ENCODE measurements around the gene DPF1. TPM values are rescaled to one million over a fixed set of nuclear protein-coding genes. Genes with fewer than 3 reads are reported as not detected.
"Not testable (repeated sequence)": the region's sequence is repeated elsewhere in the genome, so short reads cannot be mapped to it uniquely, and the experiment has no call there.

DPF1 gene
- total RNA-seq, 2 donors from 2014 or later, result not detected

- TF ChIP-seq POLR2A (IDR thresholded peaks at IDR 0.05) (no peak), CTCF (IDR thresholded peaks at IDR 0.05) (no peak)
- Histone ChIP-seq H3K4me1 (peaks cover 19% of the 10 kb centered on the region), H3K4me3 (no peak overlapping the region), H3K27me3 (peaks cover 4 to 30% of the 10 kb centered on the region in 2 donors), H3K36me3 (replicated peaks in 1 of 2; ENCODE audit: insufficient read depth in 1 of 2, low read depth in 2 of 2) (no peaks in the 10 kb centered on the region), H3K9me3 (no peaks in the 10 kb centered on the region), H3K27ac (no peak overlapping the region)
- no peak for ATAC-seq
- DNase-seq, result peak in 1 of 4 donors; percentile 15
- intact Hi-C loops (cut with DNase I), result no loop called here
- WGBS, 2 donors, result 1 to 2% methylated on average over 41 to 78 of the region's 80 CpGs
Measured at GRCh38 chr19:38228491-38229439, 4.7 kb upstream of the DPF1 start.

DNA sequence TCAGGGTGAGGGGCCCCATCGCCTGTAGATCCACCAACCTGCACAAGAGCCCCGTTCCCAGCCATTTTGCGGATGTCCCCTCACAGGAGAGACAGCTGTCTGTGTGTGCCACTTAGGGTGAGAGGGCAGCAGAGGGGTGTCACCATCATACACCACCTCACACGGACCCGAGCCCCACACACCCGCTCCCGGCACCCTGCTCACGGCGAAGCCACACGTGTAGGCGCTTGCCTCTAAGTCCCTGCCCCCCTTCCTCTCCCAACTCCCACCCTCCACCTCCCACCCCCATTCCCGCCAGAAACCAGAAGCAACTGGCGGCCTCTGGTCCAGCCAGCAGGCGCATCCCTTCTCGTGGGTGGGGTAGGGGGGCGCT, 4.0 kb upstream of the DPF1 start:
- intact Hi-C loops (cut with DNase I), result no loop called here
- Histone ChIP-seq H3K9me3 (no peaks in the 10 kb centered on the region), H3K4me3 (no peak overlapping the region), H3K4me1 (peaks cover 21% of the 10 kb centered on the region), H3K27ac (no peak overlapping the region), H3K36me3 (replicated peaks in 1 of 2; ENCODE audit: insufficient read depth in 1 of 2, low read depth in 2 of 2) (no peaks in the 10 kb centered on the region), H3K27me3 (peaks cover 4 to 37% of the 10 kb centered on the region in 2 donors)
- no peak for DNase-seq
- 13 to 23% methylated on average over 4 to 16 of the region's 16 CpGs for WGBS, 2 donors
- no peak for ATAC-seq
- no peak for TF ChIP-seq CTCF (IDR thresholded peaks at IDR 0.05)
- no peak for TF ChIP-seq POLR2A (IDR thresholded peaks at IDR 0.05)

GRCh38 chr19:38227287-38228004, 3.4 kb upstream of the DPF1 start:
- DNase-seq (no peak), ATAC-seq (no peak)
- H3K9me3 ChIP-seq, result no peaks in the 10 kb centered on the region
- peaks cover 21% of the 10 kb centered on the region for H3K4me1 ChIP-seq
- H3K4me3 ChIP-seq, result no peak overlapping the region
- peaks cover 4 to 43% of the 10 kb centered on the region in 2 donors for H3K27me3 ChIP-seq
- 58 to 60% methylated on average over 10 to 11 of the region's 11 CpGs for WGBS, 2 donors
- TF ChIP-seq CTCF (IDR thresholded peaks at IDR 0.05), result no peak
- TF ChIP-seq POLR2A (IDR thresholded peaks at IDR 0.05), result no peak
- H3K36me3 ChIP-seq (replicated peaks in 1 of 2; ENCODE audit: insufficient read depth in 1 of 2, low read depth in 2 of 2), result no peaks in the 10 kb centered on the region
- intact Hi-C loops (cut with DNase I), result no loop called here
- H3K27ac ChIP-seq, result no peak overlapping the region

DNA sequence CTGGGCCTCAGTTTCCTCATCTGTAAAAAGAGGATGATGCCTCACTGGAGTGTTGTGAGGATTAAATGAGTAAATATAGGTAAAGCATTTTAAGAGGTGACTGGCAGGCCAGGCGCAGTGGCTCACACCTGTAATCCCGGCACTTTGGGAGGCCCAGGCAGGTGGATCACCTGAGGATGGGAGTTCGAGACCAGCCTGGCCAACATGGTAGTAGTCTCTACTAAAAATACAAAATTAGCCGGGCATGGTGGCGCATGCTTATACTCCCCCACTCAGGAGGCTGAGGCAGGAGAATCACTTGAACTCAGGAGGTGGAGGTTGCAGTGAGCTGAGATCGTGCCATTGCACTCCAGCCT, 819 bp upstream of the DPF1 start:
- peaks cover 4 to 46% of the 10 kb centered on the region in 2 donors for H3K27me3 ChIP-seq
- ATAC-seq; intact Hi-C loops (cut with DNase I); H3K36me3 ChIP-seq (replicated peaks in 1 of 2; ENCODE audit: insufficient read depth in 1 of 2, low read depth in 2 of 2); H3K4me3 ChIP-seq; H3K9me3 ChIP-seq; DNase-seq; H3K27ac ChIP-seq: not testable (repeated sequence)
- 72 to 83% methylated on average over 6 of the region's 6 CpGs for WGBS, 2 donors
- peaks cover 21% of the 10 kb centered on the region for H3K4me1 ChIP-seq

DNA sequence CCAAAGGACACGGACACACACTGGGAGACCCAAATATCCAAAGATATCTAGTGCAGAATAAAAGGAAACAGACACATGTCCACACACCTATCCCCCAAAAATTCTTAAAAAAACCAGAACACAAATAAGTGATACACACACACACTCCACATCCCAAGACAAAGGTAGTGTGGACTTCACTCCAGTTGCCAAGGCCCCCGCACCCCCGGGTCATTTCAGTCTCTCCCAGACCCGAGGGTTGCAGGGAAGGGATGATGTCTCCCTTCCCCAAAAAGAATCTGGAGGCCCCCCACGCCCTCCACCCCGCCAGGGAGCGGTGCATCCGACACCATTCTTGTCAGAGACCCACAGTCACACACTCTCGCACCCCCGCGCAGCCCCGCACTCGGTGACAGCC, 407 bp downstream of the DPF1 start:
- Histone ChIP-seq H3K4me3 (peak overlapping the region in 1 of 2 donors; percentile 19), H3K27me3 (peaks cover 0 to 39% of the 10 kb centered on the region in 2 donors), H3K27ac (no peak overlapping the region), H3K9me3 (no peaks in the 10 kb centered on the region), H3K36me3 (replicated peaks in 1 of 2; ENCODE audit: insufficient read depth in 1 of 2, low read depth in 2 of 2) (no peaks in the 10 kb centered on the region), H3K4me1 (peaks cover 14% of the 10 kb centered on the region)
- ATAC-seq (no peak), DNase-seq (no peak)
- TF ChIP-seq POLR2A (IDR thresholded peaks at IDR 0.05), result no peak
- TF ChIP-seq CTCF (IDR thresholded peaks at IDR 0.05), result no peak
- 8 to 38% methylated on average over 1 to 13 of the region's 13 CpGs for WGBS, 2 donors
- intact Hi-C loops (cut with DNase I), result no loop called here

Measured in body of pancreas (tissue), 4 donors.